ENCODE measurements around the gene MYB.

GRCh38 chr6:135240711-135241110 is 59.6 kb downstream of the MYB start:
- no peak for TF ChIP-seq CTCF (IDR thresholded peaks at IDR 0.05)
- no peak for TF ChIP-seq POLR2AphosphoS5 (IDR thresholded peaks at IDR 0.05)
- no peak for TF ChIP-seq POLR2A (IDR thresholded peaks at IDR 0.05)
